ENCODE measurements around the gene IGFBP2. TPM values are rescaled to one million over a fixed set of nuclear protein-coding genes. Genes with fewer than 3 reads are reported as not detected.
A peak's percentile ranks its signal among the peaks of the same experiment; 100 is the strongest.

The IGFBP2 gene
- total and polyA plus RNA-seq, 12 donors: 14.8 to 253 (median 79.4) TPM

DNA sequence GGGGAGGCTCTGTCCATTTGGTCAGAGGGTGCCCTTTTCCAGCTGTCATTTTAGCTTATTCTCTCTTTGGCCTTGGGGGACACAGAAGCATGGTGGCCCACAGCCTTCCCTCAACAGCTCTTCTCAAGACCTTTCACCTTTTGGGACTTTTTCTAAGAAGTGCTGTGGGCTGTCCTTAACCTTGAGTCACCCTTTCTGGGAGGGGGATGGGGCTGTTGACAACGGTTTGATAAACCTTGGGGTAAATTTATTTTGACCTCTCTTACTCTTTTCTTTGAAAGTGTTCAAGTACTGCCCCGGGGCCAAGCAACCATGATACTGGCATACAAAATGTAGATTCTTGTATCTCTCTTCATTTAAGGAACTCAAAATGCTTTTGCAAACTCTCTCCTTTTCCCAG is 48.5 kb downstream of the IGFBP2 start:
- peaks cover 0 to 24% of the 10 kb centered on the region in 2 donors for H3K36me3 ChIP-seq (replicated peaks in 1 of 2)

DNA sequence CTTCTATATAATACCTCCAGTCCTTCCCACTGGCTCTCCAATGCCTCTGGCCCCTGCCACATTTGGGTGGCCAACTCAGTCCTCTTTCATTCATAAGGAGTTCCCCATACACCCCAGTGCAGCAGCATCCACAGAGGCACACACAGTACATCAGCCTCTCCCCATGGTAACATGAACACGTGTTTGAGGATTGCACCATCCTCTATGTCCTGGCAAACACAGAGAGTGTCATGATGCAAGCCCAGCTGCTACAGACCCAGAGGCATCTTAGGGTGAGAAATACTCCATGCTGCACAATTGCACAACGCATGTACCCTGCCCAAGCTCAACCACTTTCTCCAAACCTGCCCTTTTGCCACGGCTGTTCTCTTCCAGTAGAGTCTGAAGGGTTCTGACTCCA is 50.6 kb downstream of the IGFBP2 start:
- Histone ChIP-seq H3K9me3 (replicated peaks in 1 of 3) (no peaks in the 10 kb centered on the region), H3K36me3 (replicated peaks in 1 of 2) (peaks cover 0 to 4% of the 10 kb centered on the region in 2 donors), H3K4me1 (replicated peaks in 1 of 2) (peaks cover 0 to 33% of the 10 kb centered on the region in 2 donors), H3K27me3 (no peaks in the 10 kb centered on the region), H3K4me3 (no peak overlapping the region), H3K27ac (peak overlapping the region in 3 of 5 donors; percentile 32 to 69 (median 44))
- intact Hi-C loops (cut with DNase I): loop anchor here (10.0 kb wide), 2 partner anchors 831 to 1071 kb away; no protein-coding TSS in a partner anchor
- TF ChIP-seq POLR2A (IDR thresholded peaks at IDR 0.05): no peak
- TF ChIP-seq, protein P1, sequence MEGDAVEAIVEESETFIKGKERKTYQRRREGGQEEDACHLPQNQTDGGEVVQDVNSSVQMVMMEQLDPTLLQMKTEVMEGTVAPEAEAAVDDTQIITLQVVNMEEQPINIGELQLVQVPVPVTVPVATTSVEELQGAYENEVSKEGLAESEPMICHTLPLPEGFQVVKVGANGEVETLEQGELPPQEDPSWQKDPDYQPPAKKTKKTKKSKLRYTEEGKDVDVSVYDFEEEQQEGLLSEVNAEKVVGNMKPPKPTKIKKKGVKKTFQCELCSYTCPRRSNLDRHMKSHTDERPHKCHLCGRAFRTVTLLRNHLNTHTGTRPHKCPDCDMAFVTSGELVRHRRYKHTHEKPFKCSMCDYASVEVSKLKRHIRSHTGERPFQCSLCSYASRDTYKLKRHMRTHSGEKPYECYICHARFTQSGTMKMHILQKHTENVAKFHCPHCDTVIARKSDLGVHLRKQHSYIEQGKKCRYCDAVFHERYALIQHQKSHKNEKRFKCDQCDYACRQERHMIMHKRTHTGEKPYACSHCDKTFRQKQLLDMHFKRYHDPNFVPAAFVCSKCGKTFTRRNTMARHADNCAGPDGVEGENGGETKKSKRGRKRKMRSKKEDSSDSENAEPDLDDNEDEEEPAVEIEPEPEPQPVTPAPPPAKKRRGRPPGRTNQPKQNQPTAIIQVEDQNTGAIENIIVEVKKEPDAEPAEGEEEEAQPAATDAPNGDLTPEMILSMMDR (IDR thresholded peaks at IDR 0.05): no peak
- peak in 5 of 7 donors; percentile 61 to 90 (median 73) for DNase-seq
- WGBS, 4 donors: 11 to 42% (median 40%) methylated on average over 1 to 3 of the region's 3 CpGs

More for the DNA sequence above, 48.5 kb downstream of the IGFBP2 start:
- no peaks in the 10 kb centered on the region for H3K27me3 ChIP-seq
- TF ChIP-seq POLR2A (IDR thresholded peaks at IDR 0.05): no peak
- TF ChIP-seq, protein P1 (IDR thresholded peaks at IDR 0.05): no peak
- no peaks in the 10 kb centered on the region for H3K9me3 ChIP-seq (replicated peaks in 1 of 3)
- DNase-seq: no peak
- H3K4me3 ChIP-seq: no peak overlapping the region
- intact Hi-C loops (cut with DNase I): loop anchor here (10.0 kb wide), 2 partner anchors 833 to 1073 kb away; no protein-coding TSS in a partner anchor
- 35 to 45% (median 40%) methylated on average over 2 of the region's 2 CpGs for WGBS, 4 donors
- peaks cover 0 to 30% of the 10 kb centered on the region in 2 donors for H3K4me1 ChIP-seq (replicated peaks in 1 of 2)
- H3K27ac ChIP-seq: peak overlapping the region in 3 of 5 donors; percentile 11 to 69 (median 67)

DNA sequence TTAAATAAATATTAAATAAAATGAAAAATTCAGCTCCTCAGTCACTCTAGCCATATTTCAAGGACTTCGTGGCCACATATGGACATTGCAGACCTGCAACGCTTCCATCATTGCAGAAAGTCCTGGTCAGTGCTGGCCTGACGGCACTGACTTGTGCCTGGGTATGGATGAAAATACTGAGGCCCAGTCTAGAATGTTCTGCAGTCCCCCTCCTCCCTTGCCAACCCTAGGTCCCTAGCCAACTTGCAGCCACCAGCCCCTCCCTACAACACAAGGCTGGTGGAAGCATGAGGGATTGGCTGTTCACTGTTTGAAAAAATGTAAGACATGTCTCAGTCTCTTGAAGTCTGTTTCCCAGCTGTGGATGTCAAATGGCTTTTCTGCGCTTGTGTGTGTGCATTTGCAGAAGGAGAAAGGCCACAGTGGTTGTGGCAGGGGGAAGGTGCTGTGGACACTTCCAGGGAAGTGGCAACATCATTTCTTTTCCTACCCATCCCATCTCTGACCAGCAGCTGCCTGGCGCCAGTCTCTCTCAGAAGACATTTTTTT is 52.2 kb downstream of the IGFBP2 start:
- no peak for TF ChIP-seq POLR2A (IDR thresholded peaks at IDR 0.05)
- TF ChIP-seq, protein P1 (IDR thresholded peaks at IDR 0.05): no peak
- Histone ChIP-seq H3K4me1 (replicated peaks in 1 of 2) (peaks cover 0 to 38% of the 10 kb centered on the region in 2 donors), H3K36me3 (replicated peaks in 1 of 2) (peaks cover 0 to 7% of the 10 kb centered on the region in 2 donors), H3K9me3 (replicated peaks in 1 of 3) (no peaks in the 10 kb centered on the region), H3K27me3 (no peaks in the 10 kb centered on the region), H3K27ac (no peak overlapping the region), H3K4me3 (no peak overlapping the region)
- DNase-seq: no peak
- intact Hi-C loops (cut with DNase I): loop anchor here (5.0 to 10.0 kb wide), 3 partner anchors 827 to 1069 kb away; no protein-coding TSS in a partner anchor
- 76 to 85% (median 81%) methylated on average over 5 of the region's 5 CpGs for WGBS, 4 donors

DNA sequence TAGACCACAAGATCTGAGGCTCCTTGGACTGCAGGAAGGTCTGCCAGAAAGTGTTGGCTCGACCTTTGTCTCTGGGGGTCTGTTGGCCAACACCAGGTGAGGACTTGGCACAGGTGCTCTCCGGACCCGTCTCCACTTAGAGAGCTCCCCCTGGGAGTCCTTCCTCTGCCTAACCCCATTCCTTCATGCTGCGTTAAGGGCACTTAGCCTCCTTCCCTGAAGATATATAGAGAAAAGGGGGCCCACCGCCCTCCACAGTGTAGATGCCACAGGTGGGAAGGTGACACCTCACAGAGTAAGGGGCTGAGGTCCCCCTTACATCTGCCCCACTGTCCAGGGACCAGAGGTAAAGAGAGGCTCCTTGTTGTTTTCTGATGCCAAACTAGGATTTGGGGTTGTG is 53.9 kb downstream of the IGFBP2 start:
- Histone ChIP-seq H3K27me3 (no peaks in the 10 kb centered on the region), H3K4me1 (replicated peaks in 1 of 2) (peaks cover 0 to 32% of the 10 kb centered on the region in 2 donors), H3K9me3 (replicated peaks in 1 of 3) (no peaks in the 10 kb centered on the region), H3K36me3 (replicated peaks in 1 of 2) (peaks cover 0 to 7% of the 10 kb centered on the region in 2 donors), H3K4me3 (no peak overlapping the region), H3K27ac (peak overlapping the region in 1 of 5 donors; percentile 15)
- TF ChIP-seq, protein P1 (IDR thresholded peaks at IDR 0.05): no peak
- no peak for TF ChIP-seq POLR2A (IDR thresholded peaks at IDR 0.05)
- 73 to 83% (median 79%) methylated on average over 4 to 5 of the region's 5 CpGs for WGBS, 4 donors
- intact Hi-C loops (cut with DNase I): loop anchor here (5.0 to 10.0 kb wide), 3 partner anchors 825 to 1068 kb away; no protein-coding TSS in a partner anchor
- no peak for DNase-seq

All from adrenal gland (tissue), 12 donors.